Parathyroid adenoma (tissue), 2 donors: ENCODE measurements around the gene HIPK1.

Source experiments
- H2AFZ ChIP-seq: fragments of 300-600 bp; sonication (generic); one replicate; pipeline ENCODE4 v1.7.0; 2017; ENCODE audit warnings: antibody characterized with exemption, mild to moderate bottlenecking
- H3K27ac ChIP-seq: fragments of 300-600 bp; sonication (generic); one replicate; pipeline ENCODE4 v1.7.0; 2017
- H3K27me3 ChIP-seq: fragments of 300-600 bp; sonication (generic); one replicate; pipeline ENCODE4 v1.7.0; 2017; ENCODE audit warnings: low read length; ENCODE audit not compliant: control insufficient read depth, insufficient read depth
- H3K36me3 ChIP-seq: fragments of 300-600 bp; sonication (generic); one replicate; pipeline ENCODE4 v1.7.0; 2017; ENCODE audit warnings: low read length; ENCODE audit not compliant: control insufficient read depth, insufficient read depth
- H3K4me1 ChIP-seq: fragments of 300-600 bp; sonication (generic); one replicate; pipeline ENCODE4 v1.7.0; 2017; ENCODE audit warnings: control low read depth
- H3K4me2 ChIP-seq: fragments of 300-600 bp; sonication (generic); one replicate; pipeline ENCODE4 v1.7.0; 2017; ENCODE audit warnings: low read length
- H3K4me3 ChIP-seq: fragments of 300-600 bp; sonication (generic); one replicate; pipeline ENCODE4 v1.7.0; 2017; ENCODE audit warnings: low read depth, low read length
- H3K79me2 ChIP-seq: fragments of 300-600 bp; sonication (generic); one replicate; pipeline ENCODE4 v1.7.0; 2017; ENCODE audit warnings: control low read depth
- H3K9ac ChIP-seq: fragments of 300-600 bp; sonication (generic); one replicate; pipeline ENCODE4 v1.7.0; 2017; ENCODE audit warnings: mild to moderate bottlenecking
- H3K9me3 ChIP-seq: fragments of 300-600 bp; sonication (generic); one replicate; pipeline ENCODE4 v1.7.0; 2017; ENCODE audit warnings: low read length; ENCODE audit not compliant: control insufficient read depth
- TF ChIP-seq, protein P1 (sequence below): fragments of 300-600 bp; sonication (generic); IDR thresholded peaks from one replicate; pipeline ENCODE4 v1.7.0; 2017; ENCODE audit warnings: antibody characterized with exemption, mild to moderate bottlenecking
- donor health status: primary hyperparathyroidism.

Gene HIPK1

DNA sequence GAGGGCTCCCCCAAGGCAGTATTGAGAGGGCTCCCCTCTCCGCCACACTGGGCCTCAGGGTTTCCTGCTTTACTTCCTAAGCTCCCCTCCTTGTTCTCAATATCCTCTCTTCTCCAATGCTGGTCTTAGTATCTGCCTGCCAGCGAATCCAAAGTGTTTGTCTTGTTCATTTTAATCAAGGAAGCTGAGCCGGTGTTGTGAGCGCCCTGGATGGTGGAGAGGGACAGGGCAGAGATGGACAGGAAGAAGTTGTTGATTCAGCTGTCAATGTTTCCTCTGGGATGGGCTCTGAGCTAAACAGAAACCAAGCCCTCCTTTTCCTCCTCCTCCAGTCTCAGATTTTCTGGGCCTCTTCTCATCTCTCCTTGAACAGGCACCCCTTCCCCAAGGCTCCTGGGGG, 55.6 kb downstream of the HIPK1 start:
- TF ChIP-seq, protein P1, sequence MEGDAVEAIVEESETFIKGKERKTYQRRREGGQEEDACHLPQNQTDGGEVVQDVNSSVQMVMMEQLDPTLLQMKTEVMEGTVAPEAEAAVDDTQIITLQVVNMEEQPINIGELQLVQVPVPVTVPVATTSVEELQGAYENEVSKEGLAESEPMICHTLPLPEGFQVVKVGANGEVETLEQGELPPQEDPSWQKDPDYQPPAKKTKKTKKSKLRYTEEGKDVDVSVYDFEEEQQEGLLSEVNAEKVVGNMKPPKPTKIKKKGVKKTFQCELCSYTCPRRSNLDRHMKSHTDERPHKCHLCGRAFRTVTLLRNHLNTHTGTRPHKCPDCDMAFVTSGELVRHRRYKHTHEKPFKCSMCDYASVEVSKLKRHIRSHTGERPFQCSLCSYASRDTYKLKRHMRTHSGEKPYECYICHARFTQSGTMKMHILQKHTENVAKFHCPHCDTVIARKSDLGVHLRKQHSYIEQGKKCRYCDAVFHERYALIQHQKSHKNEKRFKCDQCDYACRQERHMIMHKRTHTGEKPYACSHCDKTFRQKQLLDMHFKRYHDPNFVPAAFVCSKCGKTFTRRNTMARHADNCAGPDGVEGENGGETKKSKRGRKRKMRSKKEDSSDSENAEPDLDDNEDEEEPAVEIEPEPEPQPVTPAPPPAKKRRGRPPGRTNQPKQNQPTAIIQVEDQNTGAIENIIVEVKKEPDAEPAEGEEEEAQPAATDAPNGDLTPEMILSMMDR: no peak
- Histone ChIP-seq H3K9me3 (no peaks in the 10 kb centered on the region), H3K9ac (no peak overlapping the region), H3K36me3 (no peaks in the 10 kb centered on the region), H3K79me2 (no peaks in the 10 kb centered on the region), H3K4me1 (no peaks in the 10 kb centered on the region), H3K4me2 (no peak overlapping the region), H3K27ac (no peak overlapping the region), H2AFZ (no peak overlapping the region), H3K27me3 (no peaks in the 10 kb centered on the region), H3K4me3 (no peak overlapping the region)

DNA sequence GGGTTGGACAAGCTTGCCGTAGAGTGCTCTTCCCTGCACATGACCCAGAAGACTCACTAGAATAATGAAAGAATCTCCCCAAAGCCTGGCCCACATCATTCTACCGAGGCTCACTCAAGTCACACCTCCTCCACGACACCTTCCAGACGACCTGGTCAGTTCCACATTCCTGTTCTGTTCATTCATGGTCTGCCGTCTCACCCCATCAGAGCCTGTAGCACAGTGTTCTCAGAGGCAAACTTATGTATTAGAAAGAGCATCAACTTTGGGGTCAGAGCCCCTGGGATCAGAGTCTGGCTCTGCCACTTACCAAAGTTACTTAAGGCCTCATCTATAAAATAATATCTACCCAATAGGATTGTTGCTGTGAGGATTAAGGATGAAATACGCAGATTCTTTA, 57.7 kb downstream of the HIPK1 start:
- TF ChIP-seq, protein P1: no peak
- H3K4me1 ChIP-seq: no peaks in the 10 kb centered on the region
- no peak overlapping the region for H3K27ac ChIP-seq
- no peak overlapping the region for H3K4me2 ChIP-seq
- no peak overlapping the region for H2AFZ ChIP-seq
- no peaks in the 10 kb centered on the region for H3K9me3 ChIP-seq
- H3K36me3 ChIP-seq: no peaks in the 10 kb centered on the region
- no peak overlapping the region for H3K4me3 ChIP-seq
- no peak overlapping the region for H3K9ac ChIP-seq
- no peaks in the 10 kb centered on the region for H3K79me2 ChIP-seq
- H3K27me3 ChIP-seq: no peaks in the 10 kb centered on the region

DNA sequence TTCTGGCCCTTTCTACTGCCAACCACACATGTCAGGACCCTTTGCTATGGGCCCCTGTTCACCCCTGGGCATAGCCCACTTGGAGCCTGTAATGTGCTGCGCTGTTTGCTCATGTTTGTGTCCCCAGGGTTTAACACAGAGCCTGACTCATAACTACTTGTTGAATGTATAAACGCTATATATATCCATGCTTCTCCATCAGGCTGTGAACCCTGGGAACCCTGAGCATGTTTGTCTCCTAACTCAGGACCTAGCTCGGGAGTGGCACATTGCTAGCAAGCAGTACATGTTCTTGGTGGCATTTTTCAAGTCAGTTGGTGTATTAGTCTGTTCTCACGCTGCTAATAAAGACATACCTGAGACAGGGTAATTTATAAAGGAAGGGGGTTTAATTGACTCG, 58.1 kb downstream of the HIPK1 start:
- TF ChIP-seq, protein P1: no peak
- Histone ChIP-seq H3K4me1 (no peaks in the 10 kb centered on the region), H3K4me2 (no peak overlapping the region), H3K79me2 (no peaks in the 10 kb centered on the region), H3K9ac (no peak overlapping the region), H3K27ac (no peak overlapping the region), H3K36me3 (no peaks in the 10 kb centered on the region), H3K27me3 (no peaks in the 10 kb centered on the region), H3K4me3 (no peak overlapping the region), H3K9me3 (no peaks in the 10 kb centered on the region), H2AFZ (no peak overlapping the region)

DNA sequence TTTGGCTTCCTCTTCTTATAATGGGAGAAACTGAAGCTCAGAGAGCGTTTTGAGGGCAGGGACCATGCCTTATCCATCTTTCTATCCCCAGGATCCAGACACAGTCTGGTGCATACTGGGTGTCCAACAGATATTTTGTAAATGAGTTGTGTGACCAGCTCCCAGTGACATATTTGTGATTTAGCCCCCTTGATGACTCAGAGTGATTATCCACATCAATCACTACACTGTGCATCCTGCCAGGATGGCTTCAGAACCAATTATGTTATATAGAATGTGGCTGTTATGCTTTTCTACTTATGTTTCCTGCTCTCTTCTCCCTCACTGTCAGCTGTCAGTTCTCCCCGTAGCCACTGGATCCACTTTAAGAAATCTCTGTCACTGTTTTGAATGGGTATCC, 61.4 kb downstream of the HIPK1 start:
- Histone ChIP-seq H3K4me3 (no peak overlapping the region), H3K9ac (no peak overlapping the region)
- TF ChIP-seq, protein P1: no peak

DNA sequence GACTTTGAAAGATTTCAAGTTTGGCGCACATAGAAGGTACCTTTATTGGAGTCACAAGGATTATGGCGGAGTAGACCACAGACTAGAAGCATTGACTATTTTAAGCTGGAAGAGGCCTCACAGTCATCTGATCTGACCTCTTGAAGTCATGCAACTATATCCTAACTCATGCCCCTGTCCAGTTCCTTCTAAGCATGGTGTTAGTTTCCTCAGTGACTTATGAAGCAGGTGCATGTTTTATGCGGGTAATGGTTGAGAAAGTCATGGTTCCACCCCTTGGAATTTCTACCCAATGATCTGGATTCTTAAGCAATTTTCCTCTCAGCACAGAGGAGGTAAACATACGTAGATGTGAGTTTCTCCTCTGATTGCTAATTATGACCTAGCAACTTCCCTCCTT, 61.8 kb downstream of the HIPK1 start:
- no peak overlapping the region for H3K27ac ChIP-seq
- no peak overlapping the region for H3K4me2 ChIP-seq
- no peak overlapping the region for H3K4me3 ChIP-seq
- TF ChIP-seq, protein P1: no peak
- no peaks in the 10 kb centered on the region for H3K36me3 ChIP-seq
- no peak overlapping the region for H3K9ac ChIP-seq
- H2AFZ ChIP-seq: no peak overlapping the region
- H3K4me1 ChIP-seq: no peaks in the 10 kb centered on the region
- H3K79me2 ChIP-seq: no peaks in the 10 kb centered on the region
- H3K27me3 ChIP-seq: no peaks in the 10 kb centered on the region
- H3K9me3 ChIP-seq: no peaks in the 10 kb centered on the region

More for the DNA sequence above, 61.4 kb downstream of the HIPK1 start:
- Histone ChIP-seq H3K36me3 (no peaks in the 10 kb centered on the region), H3K9me3 (no peaks in the 10 kb centered on the region), H3K4me1 (no peaks in the 10 kb centered on the region), H2AFZ (no peak overlapping the region), H3K4me2 (no peak overlapping the region), H3K27me3 (no peaks in the 10 kb centered on the region), H3K79me2 (no peaks in the 10 kb centered on the region), H3K27ac (no peak overlapping the region)
